ELF-1 (cell line): ENCODE measurements around the gene SOX14.

ENCODE experiments used
- DNase-seq: peaks from one replicate; pipeline ENCODE4 v3.0.0-alpha.2; 2016; ENCODE audit warnings: low read depth, low spot score

Gene SOX14

GRCh38 chr3:137764001-137764433 lies at the start of gene SOX14:
SOX14 (plus strand) TSS chr3:137764315; CDS start chr3:137764785, 470 bp downstream.
- DNase-seq: peak; percentile 83

GRCh38 chr3:137714551-137714950 lies 49.6 kb upstream of the SOX14 start:
- DNase-seq: no peak

GRCh38 chr3:137724240-137724639 lies 39.9 kb upstream of the SOX14 start:
- no peak for DNase-seq

- no peak for DNase-seq
These were observed 26.9 kb upstream of the SOX14 start for GRCh38 chr3:137737208-137737607.

- no peak for DNase-seq
These were observed 25.4 kb upstream of the SOX14 start for GRCh38 chr3:137738710-137739109.

- DNase-seq: no peak
These were observed 20.5 kb upstream of the SOX14 start for GRCh38 chr3:137743608-137744007.

GRCh38 chr3:137746808-137747207 lies 17.3 kb upstream of the SOX14 start:
- DNase-seq: no peak

GRCh38 chr3:137759505-137759904 lies 4.6 kb upstream of the SOX14 start:
- no peak for DNase-seq

- DNase-seq: peak; percentile 27
These were observed 3.6 kb upstream of the SOX14 start for GRCh38 chr3:137760341-137761098.

GRCh38 chr3:137761099-137761562 lies 3.0 kb upstream of the SOX14 start:
- no peak for DNase-seq

- peak; percentile 77 for DNase-seq
These were observed 2.3 kb upstream of the SOX14 start for GRCh38 chr3:137761563-137762503.

GRCh38 chr3:137762674-137763593 lies 1.2 kb upstream of the SOX14 start:
- peak; percentile 31 for DNase-seq

GRCh38 chr3:137763594-137763938 lies 549 bp upstream of the SOX14 start:
- peak; percentile 65 for DNase-seq

- DNase-seq: peak; percentile 41
These were observed 621 bp downstream of the SOX14 start for GRCh38 chr3:137764563-137765309.

- peak; percentile 34 for DNase-seq
These were observed 1.4 kb downstream of the SOX14 start for GRCh38 chr3:137765310-137766033.

- DNase-seq: peak; percentile 56
These were observed 2.1 kb downstream of the SOX14 start for GRCh38 chr3:137766041-137766875.

- peak; percentile 56 for DNase-seq
These were observed 2.9 kb downstream of the SOX14 start for GRCh38 chr3:137766876-137767537.

- DNase-seq: peak; percentile 94
These were observed 3.6 kb downstream of the SOX14 start for GRCh38 chr3:137767538-137768360.
